ENCODE data around the gene RAB13.
A peak's percentile ranks its signal among the peaks of the same experiment; 100 is the strongest.

The RAB13 gene

GRCh38 chr1:153938996-153939395 lies 47.1 kb downstream of the RAB13 start:
- DNase-seq = no peak
- intact Hi-C loops (cut with DNase I) = no loop called here

- intact Hi-C loops (cut with DNase I) = no loop called here
- peak in 1 of 10 donors; percentile 27 for DNase-seq
These were observed 48.8 kb downstream of the RAB13 start for GRCh38 chr1:153937331-153937730.

DNA sequence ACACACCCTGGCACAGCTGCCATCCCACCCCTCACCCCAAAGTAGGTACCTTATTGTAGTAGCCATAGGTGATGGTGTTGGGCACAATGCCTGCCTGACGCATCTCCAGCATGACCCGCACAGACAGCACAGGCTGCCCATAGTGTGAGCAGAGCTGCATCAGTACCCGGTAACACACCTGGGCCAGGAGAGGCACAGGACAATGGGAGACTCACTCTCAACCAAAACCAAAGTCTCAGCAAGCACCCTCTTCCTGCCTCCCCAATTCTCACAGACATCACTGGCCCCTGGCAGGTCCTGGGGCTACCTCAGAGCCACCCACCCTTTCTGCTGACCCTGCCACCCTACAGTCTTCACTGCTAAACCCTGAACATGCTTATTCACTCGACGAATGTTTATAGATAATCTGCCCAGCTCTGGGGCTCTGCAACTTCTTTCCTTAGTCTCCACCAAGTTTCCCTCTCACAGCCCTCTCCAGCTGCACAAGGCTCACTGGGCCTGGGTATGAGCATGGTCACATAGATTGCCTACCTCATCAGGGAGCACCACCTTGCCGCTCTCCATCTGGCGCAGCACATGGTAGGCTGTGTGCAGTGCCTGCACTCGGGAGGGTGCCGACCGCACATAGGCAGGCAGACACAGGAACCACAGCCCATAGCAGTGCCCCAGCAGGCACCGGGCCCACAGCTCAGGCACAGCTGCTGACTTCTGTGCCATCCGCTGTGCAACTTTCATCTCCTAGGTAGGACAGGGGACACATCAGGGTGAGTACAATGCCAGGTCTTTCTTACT lies 49.9 kb downstream of the RAB13 start:
- DNase-seq = peak in 1 of 10 donors; percentile 77

DNA sequence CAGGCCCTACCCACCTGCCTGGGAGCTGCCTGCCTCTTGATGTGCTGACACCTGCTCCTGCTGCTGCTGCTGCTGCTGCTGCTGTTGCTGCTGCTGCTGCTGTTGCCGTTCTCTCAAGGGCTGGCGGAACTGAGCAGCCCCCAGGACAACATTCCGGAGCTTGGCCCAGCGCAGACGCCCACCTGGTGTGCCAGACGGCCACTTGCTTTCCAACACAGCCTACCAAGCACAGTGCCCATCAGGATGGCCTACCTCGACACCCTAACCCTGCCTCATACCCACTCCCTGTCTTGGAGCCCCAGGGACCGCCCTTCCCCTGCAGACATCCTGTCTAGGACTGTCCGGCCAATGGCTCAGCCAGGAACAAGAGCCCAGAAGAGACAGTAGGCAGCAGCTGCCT lies 51.4 kb downstream of the RAB13 start:
- peak in 1 of 10 donors; percentile 77 for DNase-seq
- intact Hi-C loops (cut with DNase I) = no loop called here

More for the DNA sequence above, 49.9 kb downstream of the RAB13 start:
- intact Hi-C loops (cut with DNase I) = no loop called here

DNA sequence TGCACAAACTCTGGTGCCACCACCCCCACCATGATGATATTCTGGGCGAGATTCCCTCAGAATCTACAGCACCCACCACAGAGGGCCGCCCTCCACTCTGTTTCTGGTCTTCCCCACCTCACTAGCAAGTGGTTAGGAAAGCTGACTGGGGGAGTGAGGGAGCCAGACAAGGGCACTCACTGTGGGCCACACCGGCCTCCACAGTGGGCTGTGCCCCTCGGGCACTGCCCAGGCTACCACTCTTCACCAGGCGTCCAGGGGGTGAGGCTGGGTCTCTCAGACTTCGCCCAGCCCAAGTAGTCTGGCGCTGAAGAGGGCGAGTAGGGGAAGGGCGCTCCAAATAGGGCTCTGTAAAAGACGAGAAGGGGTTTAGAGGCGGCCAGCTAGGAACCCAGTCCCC lies 52.2 kb downstream of the RAB13 start:
- DNase-seq = peak in 1 of 10 donors; percentile 52
- intact Hi-C loops (cut with DNase I) = no loop called here

DNA sequence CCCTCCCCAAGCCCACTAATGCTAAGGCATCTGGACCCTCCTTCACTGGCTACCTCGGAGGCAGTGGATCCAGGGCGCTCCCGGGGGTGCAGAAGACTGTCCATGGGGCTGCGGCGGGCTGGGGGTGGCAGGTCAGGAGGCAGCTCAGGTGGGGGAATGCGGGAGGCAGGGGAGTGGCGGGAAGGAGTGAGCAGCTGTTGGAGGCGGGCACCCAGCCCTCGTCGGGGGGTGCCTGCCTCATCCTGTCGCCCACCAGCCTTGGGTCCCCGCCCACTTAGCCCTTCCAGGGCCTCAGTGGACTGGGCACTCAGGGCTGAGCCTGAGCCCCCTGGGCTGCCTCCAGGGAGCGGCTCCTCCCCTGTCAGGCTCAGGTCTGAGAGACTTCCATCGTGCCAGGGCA lies 52.7 kb downstream of the RAB13 start:
- peak in 1 of 10 donors; percentile 79 for DNase-seq
- intact Hi-C loops (cut with DNase I) = no loop called here

DNA sequence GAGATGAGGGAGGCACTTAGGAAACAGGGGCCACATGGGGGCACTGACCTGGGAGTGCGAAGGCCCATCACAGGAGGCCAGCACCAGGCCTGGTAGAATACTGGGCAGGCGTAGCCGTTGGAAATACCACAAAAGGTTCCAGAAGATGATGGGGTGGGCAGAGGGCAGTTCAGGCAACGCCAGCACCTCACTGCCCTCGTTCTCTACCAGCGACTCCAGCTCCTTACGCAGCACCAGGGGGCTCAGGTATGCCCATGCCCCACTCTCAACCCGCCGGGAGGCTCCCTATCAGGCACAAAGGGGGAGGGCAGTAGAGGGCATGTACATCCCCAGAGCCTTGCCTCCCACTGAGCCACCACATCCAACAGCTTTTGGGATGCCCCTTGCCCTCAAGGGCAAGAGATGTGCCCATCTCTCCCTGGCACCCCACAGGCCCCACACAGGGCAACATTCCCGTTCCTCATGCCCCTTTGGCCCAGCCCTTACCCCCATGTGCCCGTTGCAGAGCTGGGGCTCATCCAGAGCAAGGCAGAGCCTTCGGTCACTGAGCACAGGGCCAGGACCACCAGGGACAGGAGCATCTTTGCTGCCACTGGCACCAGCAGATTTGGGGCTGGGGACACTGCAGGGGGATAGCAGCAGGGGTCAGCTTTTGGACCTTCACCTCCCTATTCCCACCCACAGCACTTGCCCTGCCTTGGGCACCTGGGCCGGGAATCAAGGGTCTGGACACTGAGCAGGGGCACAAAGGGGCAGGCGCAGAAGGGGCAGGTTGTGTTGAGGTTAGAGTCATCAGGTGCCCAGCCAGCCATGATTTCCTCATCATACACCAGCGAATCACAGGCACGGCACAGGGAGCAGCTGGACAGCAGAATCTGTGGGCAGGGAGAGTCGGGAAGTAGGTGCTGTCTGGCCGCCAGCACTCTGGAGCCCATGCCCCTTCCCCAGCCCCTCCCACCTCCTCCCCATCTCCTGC lies 53.7 kb downstream of the RAB13 start:
- DNase-seq = peak in 1 of 10 donors; percentile 62
- intact Hi-C loops (cut with DNase I) = no loop called here

All from posterior cingulate gyrus (tissue), 11 donors.